HCT116 (cell line): ENCODE data around the gene GNA12. TPM values are rescaled to one million over a fixed set of nuclear protein-coding genes. Genes with fewer than 3 reads are reported as not detected.

Experiments used
- ATAC-seq: fragments of 200-7000 bp; cut with Tn5 transposase; 2 replicates; pipeline ENCODE4 v1.9.1; 2020; ENCODE audit warnings: mild to moderate bottlenecking, moderate library complexity
- BruUV-seq: library from RNA; stranded (reverse); fragments of 400-500 nt; replicated peaks from 2 replicates; lab custom pipeline; 2021; lab: Mats Ljungman, UMichigan
- CTCF ChIA-PET: fragments of 300-600 bp; sonication (Branson Sonifier 250); formaldehyde crosslinking; loops from one replicate; lab custom pipeline; 2021; ENCODE audit warnings: antibody characterized with exemption; lab: Charles Lee
- POLR2A ChIA-PET: fragments of 300-600, 350-600 bp; sonication (Branson Sonifier 250); formaldehyde crosslinking; loops from one replicate; lab custom pipeline; 2021; ENCODE audit warnings: antibody characterized with exemption; lab: Charles Lee
- RAD21 ChIA-PET, 2 experiments: fragments of 300-600 bp; sonication (Branson Sonifier 250); formaldehyde crosslinking; loops; one replicate each; lab custom pipeline; 2023; ENCODE audit warnings: low total read pairs in 2 of 2; ENCODE audit not compliant: uncharacterized antibody in 2 of 2, unreplicated experiment in 2 of 2, low non-redundant PET in 1 of 2; lab: Charles Lee
- DNase-seq: peaks from one replicate; pipeline ENCODE4 v3.0.0-alpha.2; 2010; ENCODE audit warnings: low read depth, low spot score
- H2AFZ ChIP-seq: fragments of 200-600 bp; shearing (Covaris generic), sonication (generic); 2 replicates; pipeline ENCODE4 v1.6.1; 2017; ENCODE audit warnings: low read depth, mixed run types, mixed read lengths, antibody characterized with exemption, low read length; ENCODE audit not compliant: poor library complexity, severe bottlenecking
- H3K27ac ChIP-seq: 2 replicates; pipeline ENCODE4 v1.5.1; 2012; ENCODE audit warnings: low read depth, low read length
- H3K27me3 ChIP-seq: fragments of 200-600 bp; sonication (generic); 2 replicates; pipeline ENCODE4 v1.6.1; 2016; ENCODE audit warnings: mixed run types, low read length, mixed read lengths; ENCODE audit not compliant: insufficient read depth
- H3K36me3 ChIP-seq, 2 experiments: fragments of 200-500 bp in 1 of 2; fragments of 200-600 bp in 1 of 2; sonication (Bioruptor generic) in 1 of 2; sonication (generic) in 1 of 2; 2 replicates each; pipeline versions ENCODE4 v1.5.1 to v1.6.1; 2014 to 2016; ENCODE audit warnings: low read length in 2 of 2, inconsistent platforms in 1 of 2, mixed read lengths in 1 of 2, mixed run types in 1 of 2; ENCODE audit not compliant: insufficient read depth in 2 of 2, control insufficient read depth in 1 of 2
- H3K4me1 ChIP-seq, 2 experiments: fragments of 200-600 bp in 1 of 2; sonication (generic) in 1 of 2; 2 replicates each; pipeline versions ENCODE4 v1.5.1 to v1.6.1; 2012 to 2017; ENCODE audit warnings: low read length in 2 of 2, inconsistent platforms in 1 of 2, mild to moderate bottlenecking in 1 of 2, mixed read lengths in 1 of 2, mixed run types in 1 of 2, moderate library complexity in 1 of 2; ENCODE audit not compliant: insufficient read depth in 2 of 2, control insufficient read depth in 1 of 2
- H3K4me2 ChIP-seq: fragments of 200-600 bp; sonication (generic); 2 replicates; pipeline ENCODE4 v1.6.1; 2017; ENCODE audit warnings: mixed run types, low read length, mixed read lengths
- H3K4me3 ChIP-seq, 2 experiments: fragments of 200-600 bp in 1 of 2; sonication (generic) in 1 of 2; replicated peaks in 1 of 2; 2 replicates each; pipeline ENCODE4 v1.5.1; 2011 to 2016; ENCODE audit warnings: low read length in 2 of 2, control low read depth in 1 of 2, low read depth in 1 of 2, mild to moderate bottlenecking in 1 of 2, mixed read lengths in 1 of 2, mixed run types in 1 of 2
- H3K79me2 ChIP-seq: fragments of 200-600 bp; sonication (generic); 2 replicates; pipeline ENCODE4 v1.6.1; 2017; ENCODE audit warnings: mild to moderate bottlenecking, mixed run types, low read length, moderate library complexity, mixed read lengths; ENCODE audit not compliant: insufficient read depth
- H3K9ac ChIP-seq: fragments of 200-600 bp; sonication (generic); 2 replicates; pipeline ENCODE4 v1.6.1; 2016; ENCODE audit warnings: low read length, mixed read lengths
- H3K9me2 ChIP-seq: fragments of 200-600 bp; sonication (generic), shearing (Covaris generic); 2 replicates; pipeline ENCODE4 v1.6.1; 2017; ENCODE audit warnings: mixed run types, mild to moderate bottlenecking, moderate library complexity; ENCODE audit not compliant: insufficient read depth
- H3K9me3 ChIP-seq, 2 experiments: fragments of 200-500 bp in 1 of 2; fragments of 200-600 bp in 1 of 2; sonication (Bioruptor generic) in 1 of 2; sonication (generic) in 1 of 2; 2 replicates each; pipeline ENCODE4 v1.6.1; 2014 to 2017; ENCODE audit warnings: low read length in 2 of 2, mixed read lengths in 2 of 2, inconsistent platforms in 1 of 2, low read depth in 1 of 2, mild to moderate bottlenecking in 1 of 2, mixed run types in 1 of 2, moderate library complexity in 1 of 2; ENCODE audit not compliant: control insufficient read depth in 1 of 2, insufficient read depth in 1 of 2
- H4K20me1 ChIP-seq: fragments of 200-600 bp; sonication (generic), shearing (Covaris generic); 2 replicates; pipeline ENCODE4 v1.6.1; 2017; ENCODE audit warnings: mixed run types, mild to moderate bottlenecking, moderate library complexity; ENCODE audit not compliant: insufficient read depth
- CBX3 ChIP-seq: IDR thresholded peaks from 2 replicates; pipeline ENCODE4 v1.6.1; 2012; ENCODE audit warnings: low read depth
- EGR1 ChIP-seq: IDR thresholded peaks from 2 replicates; pipeline ENCODE4 v1.6.1; 2012; ENCODE audit warnings: low read depth
- ELF1 ChIP-seq: IDR thresholded peaks from 2 replicates; pipeline ENCODE4 v1.6.1; 2012; ENCODE audit warnings: low read depth, borderline replicate concordance
- EZH2phosphoT487 ChIP-seq: fragments of 200-600 bp; IDR thresholded peaks from 2 replicates; pipeline ENCODE4 v1.6.1; 2018; ENCODE audit warnings: antibody characterized with exemption, borderline replicate concordance
- FOSL1 ChIP-seq: IDR thresholded peaks from 2 replicates; pipeline ENCODE4 v1.6.1; 2012; ENCODE audit warnings: low read depth
- JUND ChIP-seq: IDR thresholded peaks from 2 replicates; pipeline ENCODE4 v1.6.1; 2012
- POLR2A ChIP-seq: IDR thresholded peaks from 2 replicates; pipeline ENCODE4 v1.7.0; 2011; ENCODE audit warnings: borderline replicate concordance; ENCODE audit not compliant: insufficient read depth, insufficient read length; ENCODE audit errors: extremely low read depth
- POLR2AphosphoS5 ChIP-seq: IDR thresholded peaks from 2 replicates; pipeline ENCODE4 v1.6.1; 2011; ENCODE audit warnings: mild to moderate bottlenecking, low read depth, low read length, moderate library complexity
- RAD21 ChIP-seq: IDR thresholded peaks from 2 replicates; pipeline ENCODE4 v1.6.1; 2012; ENCODE audit warnings: low read depth, mild to moderate bottlenecking
- SIN3A ChIP-seq: IDR thresholded peaks from 2 replicates; pipeline ENCODE4 v1.6.1; 2012; ENCODE audit warnings: low read depth
- SP1 ChIP-seq: IDR thresholded peaks from 2 replicates; pipeline ENCODE4 v1.6.1; 2012; ENCODE audit warnings: low read depth
- SRF ChIP-seq: IDR thresholded peaks from 2 replicates; pipeline ENCODE4 v1.6.1; 2012; ENCODE audit warnings: low read depth
- TCF7L2 ChIP-seq: IDR thresholded peaks from 2 replicates; pipeline ENCODE4 v1.7.0; 2011; ENCODE audit warnings: borderline replicate concordance, inconsistent platforms; ENCODE audit not compliant: insufficient read depth, insufficient read length; ENCODE audit errors: extremely low read depth
- ZFX ChIP-seq: fragments of 450-650 bp; IDR thresholded peaks from 2 replicates; pipeline ENCODE4 v1.6.1; 2017
- ZNF274 ChIP-seq: fragments of 200-500 bp; sonication (Bioruptor generic); IDR thresholded peaks from 2 replicates; pipeline ENCODE4 v1.6.1; 2014; ENCODE audit warnings: mild to moderate bottlenecking, low read depth, low read length, inconsistent platforms
- intact Hi-C: fragments of 100-400 bp; cut with micrococcal nuclease; formaldehyde crosslinking; loops from 2 replicates; pipeline ENCODE4 v1.10.0; 2022
- total RNA-seq: library from RNA; stranded (reverse); gene quantifications from one replicate; pipeline ENCODE4 v1.2.1, GENCODE V29; 2021; ENCODE audit not compliant: unreplicated experiment
- TF ChIP-seq, protein P1 (sequence below): IDR thresholded peaks from 2 replicates; pipeline ENCODE4 v1.6.1; 2012
- TF ChIP-seq, protein P2 (sequence below): IDR thresholded peaks from 2 replicates; pipeline ENCODE4 v1.6.1; 2012; ENCODE audit warnings: low read depth

Gene GNA12
- total RNA-seq, 1 experiment from 2014 or later: 32.6 TPM

- no peak overlapping the region for H3K27ac ChIP-seq
These were observed 17.3 kb downstream of the GNA12 start for GRCh38 chr7:2826771-2827170.

More at GRCh38 chr7:2826771-2827170, 17.3 kb downstream of the GNA12 start:
- Histone ChIP-seq H3K4me3 (no peak overlapping the region), H3K79me2 (peaks cover 64% of the 10 kb centered on the region), H3K9ac (no peak overlapping the region), H2AFZ (no peak overlapping the region), H3K4me1 (0 out of 4 replicates have a peak, but pooled peaks cover 0 to under 1% of the 10 kb centered on the region in 2 experiments), H3K9me2 (no peaks in the 10 kb centered on the region), H4K20me1 (no peaks in the 10 kb centered on the region), H3K4me2 (no peak overlapping the region), H3K27me3 (no peaks in the 10 kb centered on the region), H3K36me3 (no peaks in the 10 kb centered on the region), H3K9me3 (no peaks in the 10 kb centered on the region)
- RAD21 ChIA-PET: no interaction called here
- CTCF ChIA-PET: no interaction called here
- intact Hi-C loops: no loop called here
- ATAC-seq (no peak), DNase-seq (no peak)
- BruUV-seq: no TSS peak
- TF ChIP-seq SIN3A (no peak), ZNF274 (no peak), SRF (no peak), POLR2A (no peak), POLR2AphosphoS5 (no peak), TCF7L2 (no peak), EGR1 (no peak), FOSL1 (no peak), ELF1 (no peak), SP1 (no peak), RAD21 (no peak), CBX3 (no peak), EZH2phosphoT487 (no peak), JUND (no peak), ZFX (no peak)
- TF ChIP-seq, protein P1, sequence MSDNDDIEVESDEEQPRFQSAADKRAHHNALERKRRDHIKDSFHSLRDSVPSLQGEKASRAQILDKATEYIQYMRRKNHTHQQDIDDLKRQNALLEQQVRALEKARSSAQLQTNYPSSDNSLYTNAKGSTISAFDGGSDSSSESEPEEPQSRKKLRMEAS: no peak
- TF ChIP-seq, protein P2, sequence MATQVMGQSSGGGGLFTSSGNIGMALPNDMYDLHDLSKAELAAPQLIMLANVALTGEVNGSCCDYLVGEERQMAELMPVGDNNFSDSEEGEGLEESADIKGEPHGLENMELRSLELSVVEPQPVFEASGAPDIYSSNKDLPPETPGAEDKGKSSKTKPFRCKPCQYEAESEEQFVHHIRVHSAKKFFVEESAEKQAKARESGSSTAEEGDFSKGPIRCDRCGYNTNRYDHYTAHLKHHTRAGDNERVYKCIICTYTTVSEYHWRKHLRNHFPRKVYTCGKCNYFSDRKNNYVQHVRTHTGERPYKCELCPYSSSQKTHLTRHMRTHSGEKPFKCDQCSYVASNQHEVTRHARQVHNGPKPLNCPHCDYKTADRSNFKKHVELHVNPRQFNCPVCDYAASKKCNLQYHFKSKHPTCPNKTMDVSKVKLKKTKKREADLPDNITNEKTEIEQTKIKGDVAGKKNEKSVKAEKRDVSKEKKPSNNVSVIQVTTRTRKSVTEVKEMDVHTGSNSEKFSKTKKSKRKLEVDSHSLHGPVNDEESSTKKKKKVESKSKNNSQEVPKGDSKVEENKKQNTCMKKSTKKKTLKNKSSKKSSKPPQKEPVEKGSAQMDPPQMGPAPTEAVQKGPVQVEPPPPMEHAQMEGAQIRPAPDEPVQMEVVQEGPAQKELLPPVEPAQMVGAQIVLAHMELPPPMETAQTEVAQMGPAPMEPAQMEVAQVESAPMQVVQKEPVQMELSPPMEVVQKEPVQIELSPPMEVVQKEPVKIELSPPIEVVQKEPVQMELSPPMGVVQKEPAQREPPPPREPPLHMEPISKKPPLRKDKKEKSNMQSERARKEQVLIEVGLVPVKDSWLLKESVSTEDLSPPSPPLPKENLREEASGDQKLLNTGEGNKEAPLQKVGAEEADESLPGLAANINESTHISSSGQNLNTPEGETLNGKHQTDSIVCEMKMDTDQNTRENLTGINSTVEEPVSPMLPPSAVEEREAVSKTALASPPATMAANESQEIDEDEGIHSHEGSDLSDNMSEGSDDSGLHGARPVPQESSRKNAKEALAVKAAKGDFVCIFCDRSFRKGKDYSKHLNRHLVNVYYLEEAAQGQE: no peak
- POLR2A ChIA-PET: no interaction called here
